Measurements from ENCODE around the gene ART4. TPM values are rescaled to one million over a fixed set of nuclear protein-coding genes. Genes with fewer than 3 reads are reported as not detected.

Gene ART4
- total RNA-seq, 4 donors from 2014 or later, result 0.13 to 0.18 TPM; not detected in 2

DNA sequence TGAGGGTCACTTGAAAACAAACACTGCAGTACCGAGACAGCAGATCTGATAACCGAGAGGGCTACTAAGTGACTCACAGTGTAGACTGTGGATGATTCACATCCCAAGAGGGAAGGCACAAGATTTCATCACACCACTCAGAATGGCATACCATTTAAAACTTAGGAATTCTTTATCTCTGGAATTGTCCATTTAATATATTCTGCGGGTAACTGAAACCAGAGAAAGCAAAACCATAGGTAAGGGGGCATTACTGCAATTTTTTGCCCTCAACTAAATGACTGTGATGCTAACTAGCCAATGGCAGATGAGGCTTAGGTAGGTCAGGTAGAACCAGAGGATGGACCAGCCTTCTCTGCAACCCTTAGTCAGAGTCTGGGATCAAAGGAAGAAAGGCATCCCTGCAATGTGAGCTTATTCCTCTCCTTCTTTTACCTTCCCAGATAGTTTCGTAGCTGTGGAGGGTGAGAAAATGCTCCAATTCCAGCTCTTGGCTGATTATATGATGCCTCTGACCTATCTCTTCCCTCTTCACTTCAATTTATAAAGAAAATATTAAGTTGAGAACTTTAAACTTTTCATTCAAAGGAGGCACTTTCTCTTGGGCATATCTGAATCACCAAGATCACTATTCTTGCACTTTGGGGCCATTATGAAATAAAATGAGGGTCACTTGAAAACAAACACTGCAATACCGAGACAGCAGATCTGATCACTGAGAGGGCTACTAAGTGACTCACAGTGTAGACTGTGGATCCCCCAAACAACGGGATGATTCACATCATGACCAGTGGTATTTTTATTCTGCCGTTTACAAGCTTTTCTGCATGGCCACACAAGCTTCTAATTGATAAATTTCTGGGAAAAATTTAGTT, 6.8 kb downstream of the ART4 start:
- Histone ChIP-seq H3K36me3 (no peaks in the 10 kb centered on the region), H3K27ac (no peak overlapping the region), H3K4me3 (no peak overlapping the region), H3K4me1 (no peaks in the 10 kb centered on the region), H3K9me3 (no peaks in the 10 kb centered on the region), H3K27me3 (no peaks in the 10 kb centered on the region)
- DNase-seq, result no peak
- TF ChIP-seq CTCF (IDR thresholded peaks at IDR 0.05) (no peak), POLR2A (IDR thresholded peaks at IDR 0.05) (no peak)

- H3K4me3 ChIP-seq, result no peak overlapping the region
- H3K36me3 ChIP-seq, result no peaks in the 10 kb centered on the region
- H3K9me3 ChIP-seq, result no peaks in the 10 kb centered on the region
- no peaks in the 10 kb centered on the region for H3K27me3 ChIP-seq
- no peak for TF ChIP-seq POLR2A (IDR thresholded peaks at IDR 0.05)
- no peak for TF ChIP-seq CTCF (IDR thresholded peaks at IDR 0.05)
- no peaks in the 10 kb centered on the region for H3K4me1 ChIP-seq
- H3K27ac ChIP-seq, result no peak overlapping the region
- DNase-seq, result no peak
Observed at GRCh38 chr12:14834509-14834908, 8.8 kb downstream of the ART4 start.

DNA sequence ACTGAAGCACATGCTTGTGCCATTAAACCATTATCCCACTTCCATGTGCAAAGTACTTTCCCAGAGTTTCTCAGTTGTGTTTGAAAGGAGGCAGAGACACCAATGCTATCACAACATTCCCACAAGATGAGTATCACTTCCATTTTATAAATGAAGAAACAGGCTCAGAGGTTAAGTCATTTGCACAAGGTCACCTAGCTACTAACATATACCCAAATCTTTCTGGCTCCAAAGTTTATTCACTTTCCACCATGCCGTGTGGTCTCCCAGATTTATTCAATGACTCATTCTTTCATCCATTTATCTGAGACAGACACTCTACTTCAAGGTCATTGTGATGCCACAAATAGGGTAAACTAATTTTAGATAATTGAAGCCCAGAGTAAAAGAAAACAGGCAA, 9.4 kb downstream of the ART4 start:
- H3K4me1 ChIP-seq, result no peaks in the 10 kb centered on the region
- no peaks in the 10 kb centered on the region for H3K27me3 ChIP-seq
- TF ChIP-seq POLR2A (IDR thresholded peaks at IDR 0.05) (no peak), CTCF (IDR thresholded peaks at IDR 0.05) (no peak)
- no peak for DNase-seq
- H3K36me3 ChIP-seq, result no peaks in the 10 kb centered on the region
- no peak overlapping the region for H3K27ac ChIP-seq
- no peaks in the 10 kb centered on the region for H3K9me3 ChIP-seq
- no peak overlapping the region for H3K4me3 ChIP-seq

GRCh38 chr12:14833336-14833735, 10.0 kb downstream of the ART4 start:
- Histone ChIP-seq H3K4me3 (no peak overlapping the region), H3K27ac (no peak overlapping the region), H3K9me3 (no peaks in the 10 kb centered on the region), H3K4me1 (no peaks in the 10 kb centered on the region), H3K36me3 (no peaks in the 10 kb centered on the region), H3K27me3 (no peaks in the 10 kb centered on the region)
- no peak for DNase-seq
- TF ChIP-seq CTCF (IDR thresholded peaks at IDR 0.05), result no peak
- no peak for TF ChIP-seq POLR2A (IDR thresholded peaks at IDR 0.05)

DNA sequence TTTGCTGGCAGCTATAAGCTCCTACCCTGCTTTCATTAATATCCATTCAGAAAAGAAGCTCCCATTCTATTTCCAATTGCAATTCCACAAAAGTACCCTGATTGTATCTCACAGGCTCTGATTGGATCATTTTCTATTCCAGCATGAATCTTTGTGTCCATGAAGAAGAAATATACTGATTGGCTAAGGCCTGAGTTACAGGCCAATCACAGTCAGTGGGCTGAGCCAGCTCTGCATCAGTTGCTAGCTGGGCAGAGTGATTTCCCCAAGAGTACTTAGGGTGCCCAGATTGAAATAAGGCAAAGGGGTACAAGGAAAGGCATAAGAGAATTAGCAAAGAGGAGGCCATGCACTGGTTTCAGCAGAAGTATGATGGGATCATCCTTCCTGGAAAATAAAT, 14.4 kb downstream of the ART4 start:
- TF ChIP-seq POLR2A (IDR thresholded peaks at IDR 0.05) (no peak), CTCF (IDR thresholded peaks at IDR 0.05) (no peak)
- no peak overlapping the region for H3K27ac ChIP-seq

More for the DNA sequence above, 14.4 kb downstream of the ART4 start:
- Histone ChIP-seq H3K4me3 (no peak overlapping the region), H3K36me3 (no peaks in the 10 kb centered on the region), H3K9me3 (no peaks in the 10 kb centered on the region), H3K4me1 (no peaks in the 10 kb centered on the region), H3K27me3 (no peaks in the 10 kb centered on the region)
- no peak for DNase-seq

All from Peyer's patch (tissue), 4 donors.